NCI-H446 treated with DMSO at 0.1 percent for 48 hours (cell line): ENCODE data around the gene ADAMTS16.

Experiments
- DNase-seq: peaks from one replicate; lab custom pipeline; 2025; lab: John Stamatoyannopoulos, UW

Gene ADAMTS16

GRCh38 chr5:5144441-5144840 lies 4.3 kb downstream of the ADAMTS16 start:
- DNase-seq, result no peak

- DNase-seq, result no peak
Measured at GRCh38 chr5:5145651-5146529, 5.8 kb downstream of the ADAMTS16 start.

GRCh38 chr5:5146530-5147160 lies 6.5 kb downstream of the ADAMTS16 start:
- DNase-seq, result no peak

GRCh38 chr5:5149154-5149553 lies 9.0 kb downstream of the ADAMTS16 start:
- no peak for DNase-seq

- DNase-seq, result no peak
Measured at GRCh38 chr5:5150667-5151066, 10.5 kb downstream of the ADAMTS16 start.

GRCh38 chr5:5154733-5155132 lies 14.6 kb downstream of the ADAMTS16 start:
- DNase-seq, result no peak

GRCh38 chr5:5155617-5156016 lies 15.5 kb downstream of the ADAMTS16 start:
- DNase-seq, result no peak

- DNase-seq, result no peak
Measured at GRCh38 chr5:5156471-5157082, 16.4 kb downstream of the ADAMTS16 start.

GRCh38 chr5:5158472-5158895 lies 18.4 kb downstream of the ADAMTS16 start:
- DNase-seq, result no peak

GRCh38 chr5:5159282-5160103 lies 19.4 kb downstream of the ADAMTS16 start:
- DNase-seq, result no peak

GRCh38 chr5:5164163-5164562 lies 24.0 kb downstream of the ADAMTS16 start:
- no peak for DNase-seq

GRCh38 chr5:5165541-5166002 lies 25.4 kb downstream of the ADAMTS16 start:
- no peak for DNase-seq

- no peak for DNase-seq
Measured at GRCh38 chr5:5169466-5169865, 29.3 kb downstream of the ADAMTS16 start.

GRCh38 chr5:5178136-5178535 lies 38.0 kb downstream of the ADAMTS16 start:
- DNase-seq, result no peak

GRCh38 chr5:5178580-5178979 lies 38.5 kb downstream of the ADAMTS16 start:
- DNase-seq, result no peak

GRCh38 chr5:5179079-5179478 lies 38.9 kb downstream of the ADAMTS16 start:
- DNase-seq, result no peak

- DNase-seq, result no peak
Measured at GRCh38 chr5:5179597-5179996, 39.5 kb downstream of the ADAMTS16 start.

GRCh38 chr5:5181650-5182324 lies 41.7 kb downstream of the ADAMTS16 start:
- DNase-seq, result no peak

- DNase-seq, result no peak
Measured at GRCh38 chr5:5182508-5183188, 42.5 kb downstream of the ADAMTS16 start.

GRCh38 chr5:5183189-5183699 lies 43.1 kb downstream of the ADAMTS16 start:
- DNase-seq, result no peak

GRCh38 chr5:5183933-5184332 lies 43.8 kb downstream of the ADAMTS16 start:
- DNase-seq, result no peak
